Muscle of leg (tissue), 11 donors: ENCODE results near the gene LONP2. TPM values are rescaled to one million over a fixed set of nuclear protein-coding genes. Genes with fewer than 3 reads are reported as not detected.

Source experiments
- DNase-seq: peaks from one replicate; pipeline ENCODE4 v3.0.0; 2013
- H3K27ac ChIP-seq: one replicate; pipeline ENCODE4 v1.5.1; 2013; ENCODE audit warnings: mild to moderate bottlenecking, low read length, control low read depth
- H3K27me3 ChIP-seq: one replicate; pipeline ENCODE4 v1.6.1; 2013; ENCODE audit warnings: low read length; ENCODE audit not compliant: control insufficient read depth, insufficient read depth
- H3K36me3 ChIP-seq: one replicate; pipeline ENCODE4 v1.6.1; 2013; ENCODE audit warnings: low read length; ENCODE audit not compliant: control insufficient read depth, insufficient read depth
- H3K4me1 ChIP-seq: one replicate; pipeline ENCODE4 v1.6.1; 2013; ENCODE audit warnings: low read length; ENCODE audit not compliant: control insufficient read depth, insufficient read depth
- H3K4me3 ChIP-seq: one replicate; pipeline ENCODE4 v1.5.1; 2013; ENCODE audit warnings: low read length, control low read depth
- H3K9me3 ChIP-seq: replicated peaks from 2 replicates; pipeline ENCODE4 v1.6.1; 2013; ENCODE audit warnings: low read depth, low read length; ENCODE audit not compliant: control insufficient read depth
- WGBS: methylation state at CpG from one replicate; pipeline ENCODE4 v1.1.5; 2013; ENCODE audit warnings: missing lambda C conversion rate; ENCODE audit not compliant: insufficient coverage; 5-methylcytosine and 5-hydroxymethylcytosine counted together
- polyA plus RNA-seq, 8 donors: library from polyadenylated mRNA; unstranded; fragments of 120-200 nt; gene quantifications; one replicate each; pipeline versions ENCODE4 v1.2.1 to v1.2.3, GENCODE V29; 2013; ENCODE audit warnings: inconsistent platforms in 1 of 8, low replicate concordance in 1 of 8; ENCODE audit not compliant: insufficient read length in 8 of 8, insufficient read depth in 1 of 8
- total RNA-seq: library from RNA; stranded (reverse); fragments of 120-200 nt; gene quantifications from one replicate; pipeline ENCODE4 v1.2.4, GENCODE V29; 2013

LONP2 gene
- total and polyA plus RNA-seq, 9 donors, result 33.8 to 49.3 (median 40.3) TPM

DNA sequence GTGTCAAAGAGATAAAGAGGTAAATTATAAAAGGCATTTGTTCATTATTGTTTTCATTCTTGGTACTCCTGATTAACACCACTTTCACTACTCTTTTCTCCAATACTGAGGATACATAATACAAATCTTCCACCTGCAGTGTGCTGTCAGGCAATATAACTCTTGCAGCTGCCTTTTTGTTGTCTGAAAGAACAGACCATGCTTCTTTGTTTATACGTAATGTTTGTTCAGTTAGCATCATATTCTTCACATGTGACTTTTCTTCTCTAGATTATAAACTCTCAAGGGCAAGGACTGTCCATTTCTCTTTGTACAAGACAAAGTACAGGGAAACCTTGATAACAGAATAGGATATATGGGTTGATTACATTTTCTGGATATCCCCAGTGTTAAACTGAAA lies 17.5 kb downstream of the LONP2 start:
- Histone ChIP-seq H3K4me1 (no peaks in the 10 kb centered on the region), H3K4me3 (no peak overlapping the region), H3K27ac (no peak overlapping the region), H3K9me3 (no peaks in the 10 kb centered on the region), H3K36me3 (peaks cover 11% of the 10 kb centered on the region), H3K27me3 (no peaks in the 10 kb centered on the region)
- no CpG with 5 or more reads among the region's 1 CpG for WGBS
- no peak for DNase-seq

DNA sequence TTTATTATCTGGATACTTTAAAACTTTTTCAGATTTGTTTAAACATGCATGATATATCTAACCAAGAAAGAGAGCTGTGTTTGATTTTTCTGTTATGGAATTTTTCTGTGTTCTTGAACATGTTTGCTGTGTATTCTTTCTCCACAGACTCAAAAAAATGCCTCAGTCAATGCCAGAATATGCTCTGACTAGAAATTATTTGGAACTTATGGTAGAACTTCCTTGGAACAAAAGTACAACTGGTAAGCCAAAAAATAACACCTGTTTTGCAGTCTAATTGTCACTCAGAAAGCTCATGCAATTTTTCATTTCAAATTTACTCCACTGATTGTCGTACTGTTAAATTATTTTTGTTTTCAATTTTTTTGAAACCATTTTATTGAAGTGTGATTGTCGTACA lies 18.5 kb downstream of the LONP2 start:
- Histone ChIP-seq H3K4me1 (no peaks in the 10 kb centered on the region), H3K27ac (no peak overlapping the region), H3K4me3 (no peak overlapping the region), H3K27me3 (no peaks in the 10 kb centered on the region), H3K36me3 (peaks cover 13% of the 10 kb centered on the region), H3K9me3 (no peaks in the 10 kb centered on the region)
- no CpG with 5 or more reads among the region's 2 CpGs for WGBS
- peak; percentile 63 for DNase-seq

DNA sequence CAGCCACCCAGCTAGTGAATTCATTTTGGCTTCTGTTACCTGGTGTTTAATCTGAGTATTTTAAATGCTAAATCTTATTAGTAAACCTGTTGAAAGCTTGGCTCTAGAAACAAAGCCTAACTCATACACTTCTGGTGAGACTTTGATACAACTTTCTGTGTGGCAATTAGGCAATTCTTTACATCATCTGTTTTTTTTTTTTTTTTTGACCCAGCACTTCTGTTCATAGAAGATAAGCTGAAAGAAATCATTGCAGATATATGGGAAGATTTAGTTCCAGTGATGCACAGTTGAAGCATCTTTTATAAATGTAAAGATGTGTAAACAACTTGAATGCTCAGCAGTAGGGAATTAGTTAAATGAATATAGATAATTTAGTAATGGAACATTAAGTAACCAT lies 24.9 kb downstream of the LONP2 start:
- Histone ChIP-seq H3K4me3 (no peak overlapping the region), H3K27ac (no peak overlapping the region), H3K4me1 (no peaks in the 10 kb centered on the region), H3K9me3 (no peaks in the 10 kb centered on the region), H3K27me3 (no peaks in the 10 kb centered on the region), H3K36me3 (peaks cover 13% of the 10 kb centered on the region)
- no peak for DNase-seq

DNA sequence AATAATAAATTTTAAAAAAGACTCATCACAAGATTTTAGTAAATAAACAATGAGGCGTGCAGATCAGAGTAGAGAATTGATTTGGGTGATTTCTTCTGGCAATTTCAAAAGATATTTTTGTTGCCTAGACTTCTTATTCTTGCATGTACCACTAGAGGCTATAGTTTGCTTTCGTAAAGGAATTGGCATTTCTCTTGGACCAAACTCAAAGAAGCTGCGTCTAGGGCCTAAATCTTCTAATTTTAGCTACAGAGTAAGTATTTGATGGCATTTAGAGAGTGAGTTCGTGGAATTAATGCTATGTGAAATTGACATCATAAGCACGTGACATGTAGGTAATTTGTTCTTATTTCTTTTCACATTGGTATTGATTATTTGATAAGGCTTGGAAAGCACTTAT lies 27.6 kb downstream of the LONP2 start:
- WGBS, result no CpG with 5 or more reads among the region's 5 CpGs
- Histone ChIP-seq H3K27ac (no peak overlapping the region), H3K9me3 (no peaks in the 10 kb centered on the region), H3K36me3 (peaks cover 20% of the 10 kb centered on the region), H3K4me1 (no peaks in the 10 kb centered on the region), H3K27me3 (no peaks in the 10 kb centered on the region), H3K4me3 (no peak overlapping the region)
- peak; percentile 44 for DNase-seq

DNA sequence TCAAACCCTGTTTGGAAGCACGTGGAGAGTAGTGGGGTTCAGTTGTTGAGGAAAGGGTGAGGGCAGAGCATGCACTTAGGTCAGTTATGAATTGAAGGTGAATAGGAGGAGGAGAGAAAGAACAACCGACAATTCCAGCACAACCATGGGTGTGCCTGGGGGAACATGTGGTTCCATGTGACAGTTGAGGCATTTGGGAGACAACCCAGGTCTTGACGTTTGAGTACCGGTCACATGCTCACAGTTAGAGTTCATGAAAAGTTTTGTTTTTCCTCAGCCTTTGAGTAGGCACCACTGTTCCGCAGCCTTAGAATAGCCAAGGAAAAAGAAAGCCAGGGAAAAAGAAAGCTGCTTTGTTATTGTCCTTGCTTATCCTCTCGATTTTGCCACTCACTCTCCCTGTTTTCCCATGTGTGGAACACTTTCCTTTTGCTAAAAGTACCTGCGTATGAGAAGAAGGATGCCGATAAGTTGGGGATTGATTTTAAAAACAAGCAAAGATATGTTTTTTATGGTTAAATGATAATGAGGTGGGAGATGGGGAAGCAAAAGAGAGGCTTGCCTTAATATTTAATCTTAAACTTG lies 28.8 kb downstream of the LONP2 start:
- WGBS, result 77% methylated on average over 5 of the region's 8 CpGs
- no peaks in the 10 kb centered on the region for H3K4me1 ChIP-seq
- H3K4me3 ChIP-seq, result no peak overlapping the region
- H3K27ac ChIP-seq, result no peak overlapping the region
- H3K9me3 ChIP-seq, result no peaks in the 10 kb centered on the region
- H3K27me3 ChIP-seq, result no peaks in the 10 kb centered on the region
- no peak for DNase-seq
- peaks cover 22% of the 10 kb centered on the region for H3K36me3 ChIP-seq

DNA sequence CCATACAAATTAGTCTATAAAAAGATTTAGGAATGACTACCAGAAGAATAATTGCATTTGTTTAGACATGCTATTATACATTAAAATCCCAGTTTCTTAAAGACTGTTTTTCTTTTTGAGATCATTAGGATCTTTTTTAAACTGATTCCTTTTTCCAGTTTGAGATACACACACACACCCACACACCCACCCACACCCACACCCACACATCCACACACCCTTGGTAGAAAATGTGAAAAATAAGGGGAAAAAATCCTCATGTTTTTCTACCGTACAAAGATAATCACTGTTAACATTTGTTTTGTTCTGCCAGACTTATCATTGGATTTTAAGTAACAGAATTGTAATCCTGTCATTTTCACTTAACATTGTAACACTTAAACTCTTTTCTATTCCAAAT lies 30.4 kb downstream of the LONP2 start:
- no peaks in the 10 kb centered on the region for H3K9me3 ChIP-seq
- no peak for DNase-seq
- H3K4me3 ChIP-seq, result no peak overlapping the region
- H3K36me3 ChIP-seq, result peaks cover 24% of the 10 kb centered on the region
- no peaks in the 10 kb centered on the region for H3K27me3 ChIP-seq
- no CpG with 5 or more reads among the region's 1 CpG for WGBS
- no peaks in the 10 kb centered on the region for H3K4me1 ChIP-seq
- no peak overlapping the region for H3K27ac ChIP-seq

DNA sequence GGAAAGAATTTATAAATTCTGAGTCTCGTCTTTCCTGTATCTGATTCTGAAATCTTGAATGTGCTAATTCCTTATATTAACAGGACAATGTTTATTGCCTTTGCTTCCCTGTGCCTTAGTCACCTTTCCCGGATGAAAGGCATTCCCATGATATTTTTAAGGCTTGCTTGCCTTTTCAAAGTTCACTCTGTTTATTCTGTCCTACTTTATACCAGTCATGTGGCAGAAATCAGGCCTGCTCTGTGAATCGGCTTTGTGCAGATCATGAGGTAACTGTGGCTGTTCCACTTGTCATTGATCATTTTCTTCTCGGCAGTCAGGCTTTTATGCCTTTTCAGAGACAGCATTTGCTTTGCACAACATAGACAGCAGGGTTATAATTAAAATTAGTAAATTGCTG lies 32.0 kb downstream of the LONP2 start:
- Histone ChIP-seq H3K9me3 (no peaks in the 10 kb centered on the region), H3K4me3 (no peak overlapping the region), H3K27me3 (no peaks in the 10 kb centered on the region), H3K4me1 (no peaks in the 10 kb centered on the region), H3K36me3 (peaks cover 23% of the 10 kb centered on the region), H3K27ac (no peak overlapping the region)
- DNase-seq, result no peak
- no CpG with 5 or more reads among the region's 4 CpGs for WGBS

DNA sequence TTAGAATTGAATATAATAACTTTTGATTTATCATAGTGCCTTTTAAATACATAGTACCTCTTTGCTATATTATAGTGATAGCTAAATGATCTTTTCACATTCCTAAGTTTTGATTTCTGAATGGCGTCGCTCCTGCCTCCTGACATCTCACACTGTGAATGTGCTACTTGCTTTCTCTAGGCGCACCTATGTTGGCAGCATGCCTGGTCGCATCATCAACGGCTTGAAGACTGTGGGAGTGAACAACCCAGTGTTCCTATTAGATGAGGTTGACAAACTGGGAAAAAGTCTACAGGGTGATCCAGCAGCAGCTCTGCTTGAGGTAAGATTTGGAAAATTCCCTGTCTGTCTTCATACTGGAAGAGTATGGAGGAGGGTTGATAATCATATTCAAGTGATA lies 33.1 kb downstream of the LONP2 start:
- H3K27ac ChIP-seq, result no peak overlapping the region
- H3K36me3 ChIP-seq, result peaks cover 23% of the 10 kb centered on the region
- no peak for DNase-seq
- no peaks in the 10 kb centered on the region for H3K27me3 ChIP-seq
- H3K4me1 ChIP-seq, result no peaks in the 10 kb centered on the region
- WGBS, result 92% methylated on average over 2 of the region's 5 CpGs
- no peaks in the 10 kb centered on the region for H3K9me3 ChIP-seq
- no peak overlapping the region for H3K4me3 ChIP-seq

DNA sequence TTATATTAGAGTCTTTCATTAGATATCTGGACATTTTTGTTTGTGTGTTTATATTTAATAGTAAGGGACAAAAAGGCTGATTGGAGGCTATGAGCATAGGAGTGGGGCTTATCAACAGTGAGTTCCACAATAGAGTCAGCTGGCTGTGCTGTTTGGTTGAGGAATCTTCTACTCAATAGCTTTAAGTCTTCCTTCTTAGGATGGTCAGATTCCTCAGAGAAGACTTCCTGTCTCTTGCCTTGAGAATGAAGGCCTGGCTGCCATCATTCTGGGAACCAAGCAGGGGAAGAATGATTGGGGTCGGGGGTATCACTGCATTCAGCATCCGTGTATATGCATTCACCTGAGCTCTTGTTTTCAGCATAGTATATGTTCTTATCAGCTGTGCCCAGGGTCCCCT lies 35.1 kb downstream of the LONP2 start:
- no peak overlapping the region for H3K27ac ChIP-seq

DNA sequence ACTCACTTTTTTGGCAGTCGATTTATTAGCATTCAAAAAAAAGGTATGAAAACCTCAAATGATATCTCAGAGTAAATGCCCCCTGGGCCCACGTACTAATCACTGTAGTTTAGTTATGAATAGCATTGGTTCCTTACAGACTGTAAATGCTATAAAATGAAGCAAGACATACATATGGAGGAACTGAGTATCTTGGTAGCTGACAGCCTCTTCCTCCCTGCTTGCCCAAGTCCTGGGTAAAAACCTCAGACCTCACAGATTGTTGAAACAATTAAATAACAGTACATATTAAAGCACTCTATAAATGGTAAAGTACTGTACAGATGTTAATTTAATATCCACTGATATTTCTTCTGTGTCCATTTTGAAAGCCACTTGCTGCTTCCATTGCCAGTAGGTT lies 36.4 kb downstream of the LONP2 start:
- no peaks in the 10 kb centered on the region for H3K9me3 ChIP-seq
- no peak overlapping the region for H3K27ac ChIP-seq
- H3K4me3 ChIP-seq, result no peak overlapping the region
- no peaks in the 10 kb centered on the region for H3K27me3 ChIP-seq
- DNase-seq, result no peak
- no CpG with 5 or more reads among the region's 2 CpGs for WGBS
- no peaks in the 10 kb centered on the region for H3K4me1 ChIP-seq
- H3K36me3 ChIP-seq, result peaks cover 18% of the 10 kb centered on the region

More for the DNA sequence above, 35.1 kb downstream of the LONP2 start:
- no peak overlapping the region for H3K4me3 ChIP-seq
- H3K4me1 ChIP-seq, result no peaks in the 10 kb centered on the region
- 73% methylated on average over 2 of the region's 2 CpGs for WGBS
- peaks cover 19% of the 10 kb centered on the region for H3K36me3 ChIP-seq
- no peaks in the 10 kb centered on the region for H3K9me3 ChIP-seq
- no peaks in the 10 kb centered on the region for H3K27me3 ChIP-seq
- no peak for DNase-seq

DNA sequence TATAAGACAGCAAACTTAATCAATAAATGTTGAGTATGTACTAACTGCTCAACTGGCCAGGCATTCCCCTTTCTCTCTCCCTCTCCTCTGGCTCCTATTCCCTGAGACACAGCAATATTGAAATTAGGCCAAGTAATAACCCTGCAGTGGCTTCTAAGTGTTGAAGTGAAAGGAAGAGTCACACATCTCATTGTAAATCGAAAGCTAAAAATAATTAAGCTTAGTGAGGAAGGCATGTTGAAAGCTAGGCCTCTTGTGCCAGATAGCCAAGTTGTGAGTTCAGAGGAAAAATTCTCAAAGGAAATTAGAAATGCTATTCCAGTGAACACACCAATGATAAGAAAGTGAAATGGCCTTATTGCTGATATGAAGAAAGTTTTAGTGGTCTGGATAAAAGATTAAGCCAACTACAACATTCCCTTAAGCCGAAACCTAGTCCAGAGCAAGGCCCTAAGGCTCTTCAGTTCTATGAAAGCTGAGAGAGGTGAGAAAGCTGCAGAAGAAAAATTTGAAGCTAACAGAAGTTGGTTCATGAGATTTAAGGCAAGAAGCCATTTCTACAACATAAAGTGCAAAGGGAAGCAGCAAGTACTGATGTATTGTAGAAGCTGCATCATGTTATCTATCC lies 38.6 kb downstream of the LONP2 start:
- no peaks in the 10 kb centered on the region for H3K27me3 ChIP-seq
- peak; percentile 8 for DNase-seq
- no CpG with 5 or more reads among the region's 2 CpGs for WGBS
- H3K36me3 ChIP-seq, result peaks cover 25% of the 10 kb centered on the region
- no peak overlapping the region for H3K4me3 ChIP-seq
- H3K27ac ChIP-seq, result peak overlapping the region; percentile 20
- peaks cover 17% of the 10 kb centered on the region for H3K9me3 ChIP-seq
- no peaks in the 10 kb centered on the region for H3K4me1 ChIP-seq
